NCI-H748 (cell line): ENCODE measurements around the gene MLLT1.

Experiments
- DNase-seq: peaks from one replicate; lab custom pipeline; 2025; ENCODE audit not compliant: unreplicated experiment; lab: John Stamatoyannopoulos, UW

Gene MLLT1

DNA sequence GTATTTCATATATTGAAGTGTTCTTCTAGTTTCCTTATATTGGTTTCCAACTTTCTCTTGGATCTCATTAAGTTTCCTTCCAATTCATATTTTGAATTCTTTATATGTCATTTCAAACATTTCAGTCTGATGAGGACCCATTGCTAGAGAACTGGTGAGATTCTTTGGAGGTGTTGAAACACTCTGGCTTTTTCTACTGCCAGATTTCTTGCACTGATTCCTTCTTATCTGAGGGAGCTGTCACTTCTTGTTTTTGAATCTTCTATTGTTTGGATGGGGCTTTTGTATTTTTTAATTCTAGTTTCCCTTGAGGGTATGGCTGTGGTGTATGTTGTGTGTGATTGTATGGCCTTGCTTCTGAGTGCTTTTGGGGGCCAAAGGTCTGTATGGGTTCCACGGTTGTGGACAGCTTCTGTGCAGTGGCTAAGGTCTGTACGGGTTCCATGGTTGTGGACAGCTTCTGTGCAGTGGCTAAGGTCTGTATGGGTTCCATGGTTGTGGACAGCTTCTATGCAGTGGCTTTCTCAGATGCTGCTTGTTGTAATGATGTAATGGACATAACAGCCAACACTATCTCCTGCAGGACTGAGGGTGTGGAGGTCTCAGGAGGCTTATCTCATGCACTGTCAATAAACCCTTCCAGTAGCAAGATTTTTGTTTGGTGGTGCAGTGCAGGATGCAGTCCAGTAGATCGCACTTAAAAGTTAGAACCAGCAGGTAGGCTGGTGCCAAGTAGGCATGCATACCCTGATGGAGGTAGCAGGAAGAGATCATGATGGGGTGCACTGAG, 107.5 kb downstream of the MLLT1 start:
- no peak for DNase-seq

DNA sequence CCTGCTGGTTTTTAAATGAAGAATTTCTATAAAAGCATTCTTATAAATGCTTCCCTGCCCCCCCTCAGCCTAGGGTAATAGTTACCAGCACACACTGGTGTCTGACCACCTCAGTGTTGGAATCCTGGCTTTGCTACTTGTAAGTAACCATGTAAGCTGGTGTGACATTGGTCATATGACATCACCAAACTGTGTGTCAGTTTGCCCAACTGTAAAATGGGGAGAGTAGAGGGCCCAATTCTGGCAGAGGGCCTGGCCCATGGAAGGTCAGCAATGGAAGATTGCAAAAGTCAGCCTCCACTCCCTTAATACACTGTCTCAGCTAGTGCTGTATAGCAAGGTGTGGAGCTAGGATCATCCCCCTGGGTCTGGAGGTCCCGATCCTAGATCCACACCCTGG, 112.7 kb downstream of the MLLT1 start:
- DNase-seq: no peak

DNA sequence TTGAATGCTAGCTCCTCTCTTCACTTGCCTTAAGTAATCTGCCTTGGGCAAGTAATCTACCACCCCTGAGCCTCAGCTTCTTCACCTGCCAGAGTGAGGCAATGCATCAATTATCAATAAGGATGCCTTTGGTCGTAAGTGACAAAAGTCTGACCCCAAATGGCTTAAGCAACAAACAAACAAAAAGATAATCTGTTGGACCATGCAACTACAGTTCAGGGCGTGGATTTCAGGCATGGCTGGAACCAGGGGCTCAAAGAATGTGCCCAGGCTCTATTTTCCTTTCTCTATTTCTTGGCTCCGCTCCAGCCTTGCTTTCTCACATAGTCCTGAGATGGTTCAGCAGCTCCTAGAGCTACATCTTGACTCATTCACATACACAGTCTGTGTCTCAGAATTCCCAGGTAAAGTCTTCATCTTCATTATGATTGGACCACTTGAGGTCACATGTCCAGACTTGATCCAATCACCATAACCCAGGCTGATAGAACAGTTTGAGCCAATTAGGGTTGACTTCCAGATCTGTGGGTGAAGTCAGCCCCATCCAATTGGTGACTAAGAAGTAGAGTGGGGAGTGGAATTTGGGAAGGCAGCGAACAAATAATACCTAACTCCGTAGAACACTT, 114.8 kb downstream of the MLLT1 start:
- DNase-seq: no peak

DNA sequence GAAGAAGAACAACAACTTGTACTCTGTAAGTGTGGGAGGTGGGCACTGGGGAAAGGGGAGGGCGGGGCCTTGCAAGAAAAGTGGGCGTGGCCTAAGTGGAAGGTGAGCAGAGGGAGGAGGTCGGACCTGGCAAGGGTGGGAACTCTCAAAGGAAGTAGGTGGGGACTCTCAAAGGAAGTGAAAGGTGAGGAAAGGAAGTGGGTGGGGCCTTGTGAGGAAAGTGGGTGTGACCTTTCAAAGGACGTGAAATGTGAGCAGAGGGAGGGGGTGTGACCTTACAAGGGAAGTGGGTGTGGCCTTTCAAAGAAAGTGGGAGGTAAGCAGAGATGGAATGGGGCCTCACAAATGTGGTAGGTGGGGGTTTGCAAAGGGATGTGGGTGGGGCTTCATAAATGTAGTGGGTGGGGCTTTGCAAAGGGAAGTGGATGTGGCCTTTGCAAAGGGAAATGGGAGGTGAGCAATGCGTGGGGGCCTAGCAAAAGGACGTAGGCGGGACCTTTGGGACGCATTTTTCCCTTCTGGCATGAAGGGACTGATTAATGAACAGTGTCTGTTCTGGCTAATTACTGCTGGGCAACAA, 118.4 kb downstream of the MLLT1 start:
- peak; percentile 77 for DNase-seq
